Fibroblast of skin of left quadriceps (primary cell): ENCODE data around the gene NT5E.
"Not testable (repeated sequence)": the region's sequence is repeated elsewhere in the genome, so short reads cannot be mapped to it uniquely, and the experiment has no call there.

Experiments
- DNase-seq, 2 experiments: peaks; one replicate each; pipeline ENCODE4 v3.0.0-alpha.2; 2013; ENCODE audit warnings: low read depth in 2 of 2

NT5E gene

GRCh38 chr6:85493389-85493788 lies 43.5 kb downstream of the NT5E start:
- DNase-seq = no peak

- no peak for DNase-seq
Measured at GRCh38 chr6:85494547-85495536, 45.0 kb downstream of the NT5E start.

GRCh38 chr6:85496009-85496579 lies 46.2 kb downstream of the NT5E start:
- no peak for DNase-seq

GRCh38 chr6:85496856-85497255 lies 47.0 kb downstream of the NT5E start:
- DNase-seq = no peak

GRCh38 chr6:85498596-85499258 lies 48.8 kb downstream of the NT5E start:
- no peak for DNase-seq

- no peak for DNase-seq
Measured at GRCh38 chr6:85506441-85507093, 56.7 kb downstream of the NT5E start.

GRCh38 chr6:85516168-85516567 lies 66.3 kb downstream of the NT5E start:
- DNase-seq = no peak

- DNase-seq = not testable (repeated sequence)
Measured at GRCh38 chr6:85524281-85524680, 74.4 kb downstream of the NT5E start.

- no peak for DNase-seq
Measured at GRCh38 chr6:85537055-85537494, 87.2 kb downstream of the NT5E start.

- peak; percentile 20 to 22 for DNase-seq
Measured at GRCh38 chr6:85544776-85545175, 94.9 kb downstream of the NT5E start.
